GM18526 (cell line): ENCODE measurements around the gene RPS6KC1.

Source experiments
- POLR2A ChIP-seq: IDR thresholded peaks from 3 replicates; pipeline ENCODE4 v1.6.1; 2011; ENCODE audit not compliant: insufficient read length; ENCODE audit errors: extremely low read depth

The RPS6KC1 gene

GRCh38 chr1:213051127-213051880 lies at the start of gene RPS6KC1:
TSS of gene RPS6KC1 (plus strand) at chr1:213051241. CDS start at chr1:213051405, 164 bp downstream.
- TF ChIP-seq POLR2A = peak; percentile 51

DNA sequence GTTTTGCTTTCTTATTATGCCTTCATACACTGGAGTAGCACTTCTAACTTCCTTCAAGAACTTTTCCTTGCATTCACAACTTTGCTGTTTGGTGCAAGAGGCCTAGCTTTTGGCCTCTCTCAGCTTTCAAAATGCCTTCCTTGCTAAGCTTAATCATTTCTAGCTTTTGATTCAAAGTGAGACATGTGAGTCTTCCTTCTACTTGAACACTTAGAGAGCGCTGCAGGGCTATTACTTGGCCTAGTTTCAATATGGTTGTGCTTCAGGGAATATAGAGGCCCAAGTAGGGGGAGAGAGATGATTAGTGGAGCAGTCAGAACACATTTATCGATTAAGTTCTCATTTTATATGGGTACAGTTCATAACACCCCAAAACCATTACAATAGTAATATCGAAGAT lies 47.8 kb upstream of the RPS6KC1 start:
- no peak for TF ChIP-seq POLR2A

DNA sequence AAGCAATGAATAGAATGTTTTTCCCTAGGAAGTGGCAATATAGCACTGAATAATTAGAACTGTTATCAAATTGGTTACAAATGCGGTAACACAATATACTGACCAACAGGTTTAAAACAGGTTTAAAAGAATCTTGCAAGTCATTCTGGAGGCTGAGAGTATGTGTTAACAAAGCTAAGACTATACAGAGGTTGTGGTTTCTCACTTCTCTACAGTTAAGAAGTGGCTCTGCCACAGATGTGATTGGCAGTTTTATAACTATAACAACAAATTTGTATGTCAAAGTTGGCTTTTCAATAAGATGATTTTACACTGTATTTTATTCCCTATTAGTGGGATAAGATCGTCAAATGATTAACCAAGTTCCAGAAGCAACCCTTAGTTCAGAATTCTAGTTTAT lies 42.5 kb upstream of the RPS6KC1 start:
- no peak for TF ChIP-seq POLR2A

DNA sequence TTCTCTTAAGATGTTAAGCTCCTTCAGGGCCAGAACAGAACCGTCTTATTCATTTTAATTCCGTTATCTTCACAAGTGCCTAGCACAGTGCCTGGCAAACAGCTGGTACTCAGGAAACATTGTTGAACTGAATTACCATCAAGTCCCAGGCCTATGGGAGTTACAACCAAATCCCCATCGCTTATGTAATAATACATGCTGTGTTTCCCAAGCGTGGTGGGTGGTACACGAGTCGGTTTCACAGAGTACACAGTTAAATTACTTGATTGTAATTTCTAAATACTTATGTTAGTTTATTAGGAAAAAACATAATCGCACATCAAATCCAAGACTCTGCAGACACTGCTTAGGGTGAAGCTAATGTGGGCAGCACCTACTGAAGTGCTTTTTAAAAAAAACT lies 36.4 kb upstream of the RPS6KC1 start:
- TF ChIP-seq POLR2A = no peak

DNA sequence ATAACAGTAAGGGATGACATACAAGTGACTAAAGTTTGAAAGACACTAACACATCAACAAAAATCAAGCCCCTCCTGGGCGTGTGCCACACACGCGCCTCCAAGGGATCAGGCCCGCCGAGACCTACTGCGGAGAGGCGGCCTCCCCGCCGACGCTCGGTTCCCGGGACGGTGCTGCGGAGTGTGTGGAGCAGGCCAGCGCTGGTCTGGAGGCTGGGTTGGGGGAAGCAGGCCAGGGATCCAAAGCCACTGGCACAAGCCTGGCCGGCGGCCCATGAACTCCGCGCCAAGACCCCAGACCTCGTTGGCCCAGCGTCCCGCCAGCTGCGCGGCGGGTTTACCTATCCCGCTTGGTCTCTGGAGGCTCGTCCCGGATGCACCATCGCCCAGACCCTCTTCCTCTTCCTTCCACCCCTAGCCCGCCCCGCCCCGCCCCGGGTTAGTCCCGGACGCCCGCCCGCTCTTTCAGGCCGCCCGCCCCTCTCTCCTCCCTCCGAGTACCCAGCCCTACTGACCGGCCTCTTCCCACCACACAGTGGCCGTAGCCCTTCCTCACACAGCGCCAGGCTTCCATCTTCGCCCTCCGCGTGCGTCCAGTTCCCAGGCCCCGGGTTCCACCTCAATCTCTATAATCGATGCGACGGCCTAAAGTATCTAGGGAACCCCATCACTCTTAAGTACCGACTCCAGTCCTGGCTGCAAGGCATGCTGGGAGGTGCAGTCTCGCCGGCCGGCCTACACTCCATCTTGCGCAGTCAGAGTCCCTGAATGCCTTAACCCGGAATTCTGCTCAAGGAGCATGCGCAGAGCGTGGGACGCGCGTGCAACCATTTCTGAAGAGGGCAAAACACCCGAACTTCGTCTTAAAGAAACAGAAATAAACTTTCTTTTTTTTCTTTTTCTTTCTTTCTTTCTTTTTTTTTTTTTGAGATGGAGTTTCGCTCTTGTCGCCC lies 35.7 kb upstream of the RPS6KC1 start, which contains the start of gene ANGEL2:
TSS of gene ANGEL2 (minus strand) at position 769 of the 952 bp plus-strand sequence. CDS start at position 573, 196 bp downstream.
- TF ChIP-seq POLR2A = peak; percentile 86

GRCh38 chr1:213017447-213018273 lies 33.4 kb upstream of the RPS6KC1 start:
- no peak for TF ChIP-seq POLR2A

DNA sequence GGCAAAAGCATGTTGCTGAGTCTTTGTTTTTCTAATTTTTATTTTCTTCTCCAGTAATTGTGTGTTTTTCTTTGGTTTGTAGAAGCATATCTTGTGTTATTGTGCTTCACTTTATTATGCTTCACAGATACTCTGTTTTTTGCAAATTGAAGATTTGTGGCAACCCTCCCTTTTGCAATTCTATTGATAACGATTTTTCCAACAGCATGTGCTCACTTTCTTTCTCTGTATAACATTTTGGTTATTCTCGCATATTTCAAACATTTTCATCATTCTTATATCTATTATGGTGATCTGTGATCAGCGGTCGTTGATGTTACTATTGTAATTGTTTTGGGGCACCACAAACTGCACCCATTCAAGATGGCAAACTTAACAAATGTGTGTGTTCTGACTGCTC lies 31.6 kb upstream of the RPS6KC1 start:
- TF ChIP-seq POLR2A = no peak

DNA sequence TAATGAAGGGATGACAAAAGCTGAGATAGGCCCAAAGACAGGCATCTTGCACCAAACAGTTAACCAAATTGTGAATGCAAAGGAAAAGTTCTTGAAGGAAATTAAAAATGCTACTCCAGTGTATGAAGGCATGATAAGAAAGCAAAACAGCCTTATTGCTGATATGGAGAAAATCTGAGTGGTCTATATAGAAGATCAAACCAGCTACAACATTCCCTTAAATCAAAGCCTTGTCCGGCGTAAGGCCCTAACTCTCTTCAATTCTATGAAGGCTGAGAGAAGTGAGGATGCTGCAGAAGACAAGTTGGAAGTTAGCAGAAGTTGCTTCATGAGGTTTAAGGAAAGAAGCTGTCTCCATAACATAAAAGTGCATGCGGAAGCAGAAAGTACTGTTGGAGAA lies 31.0 kb upstream of the RPS6KC1 start:
- no peak for TF ChIP-seq POLR2A

GRCh38 chr1:213032651-213033050 lies 18.4 kb upstream of the RPS6KC1 start:
- TF ChIP-seq POLR2A = no peak

- no peak for TF ChIP-seq POLR2A
Observed at GRCh38 chr1:213034713-213035112, 16.3 kb upstream of the RPS6KC1 start.

- no peak for TF ChIP-seq POLR2A
Observed at GRCh38 chr1:213035573-213035972, 15.5 kb upstream of the RPS6KC1 start.

DNA sequence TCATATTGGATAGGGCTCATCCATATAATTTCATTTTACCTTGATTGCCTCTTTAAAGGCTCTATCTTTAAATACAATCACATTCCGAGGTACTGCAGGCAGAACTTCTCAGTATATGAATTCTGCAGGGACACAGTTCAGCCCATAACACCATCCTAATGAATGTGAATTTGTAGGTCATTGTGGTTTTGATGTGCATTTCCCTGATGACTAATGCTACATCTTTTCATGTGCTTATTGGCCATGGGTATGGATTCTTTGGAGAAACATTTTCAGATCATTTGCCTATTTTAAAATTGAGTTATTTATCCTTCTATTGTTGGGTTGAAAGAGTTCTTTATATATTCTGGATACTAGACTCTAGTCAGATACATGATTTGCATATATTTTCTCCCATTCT lies 9.6 kb upstream of the RPS6KC1 start:
- TF ChIP-seq POLR2A = no peak

GRCh38 chr1:213049232-213049631 lies 1.8 kb upstream of the RPS6KC1 start:
- no peak for TF ChIP-seq POLR2A

DNA sequence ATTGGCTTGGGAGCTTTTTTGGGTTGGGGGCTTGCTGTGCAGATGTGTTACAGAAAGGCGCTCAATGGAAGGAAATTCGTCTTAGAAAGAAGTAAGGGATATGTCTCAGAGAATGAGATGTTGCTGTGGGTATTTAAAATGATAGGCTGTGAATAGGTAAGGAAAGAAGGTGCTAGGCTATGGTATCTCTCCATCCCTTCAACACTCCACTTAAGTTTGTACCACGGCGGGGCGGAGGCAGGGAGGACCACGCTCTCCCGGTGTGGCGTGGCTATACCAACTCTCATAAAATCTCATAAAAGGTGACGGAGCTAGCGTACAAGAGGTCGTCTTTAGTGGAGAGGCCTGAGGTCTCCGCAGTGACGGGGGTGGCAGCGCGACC lies 305 bp upstream of the RPS6KC1 start:
- TF ChIP-seq POLR2A = no peak

DNA sequence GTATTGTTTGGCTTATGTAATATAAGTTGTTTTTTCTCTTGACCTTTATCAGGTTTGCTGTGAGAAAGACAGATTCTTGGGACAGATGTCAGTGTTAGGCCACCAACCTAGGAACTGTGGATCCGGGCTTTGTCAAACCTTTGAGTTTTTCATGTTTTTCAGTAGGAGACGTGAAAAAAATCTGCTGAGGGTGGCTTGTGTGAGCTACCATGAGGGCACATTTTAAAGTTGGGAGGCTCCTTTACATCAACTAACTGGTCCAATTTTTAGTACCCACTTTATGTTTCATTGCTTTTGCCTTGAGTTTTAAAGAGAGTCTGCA lies 801 bp downstream of the RPS6KC1 start:
- TF ChIP-seq POLR2A = no peak
